Mucosa of descending colon (tissue), 3 donors: Measurements from ENCODE around the gene ATF6B. TPM values are rescaled to one million over a fixed set of nuclear protein-coding genes. Genes with fewer than 3 reads are reported as not detected.
A peak's percentile ranks its signal among the peaks of the same experiment; 100 is the strongest.

ENCODE experiments used
- ATAC-seq: fragments of 200-7000 bp; cut with Tn5 transposase; one replicate; pipeline ENCODE4 v1.9.1; 2020; ENCODE audit warnings: mild to moderate bottlenecking, moderate library complexity
- DNase-seq, 3 donors: peaks; one replicate each; pipeline ENCODE4 v3.0.0-alpha.2; 2020
- H3K36me3 ChIP-seq: fragments of 200-600 bp; one replicate; pipeline ENCODE4 v1.8.0; 2021; ENCODE audit warnings: low read depth, mild to moderate bottlenecking
- H3K4me1 ChIP-seq: fragments of 200-600 bp; one replicate; pipeline ENCODE4 v1.8.0; 2021; ENCODE audit warnings: low read depth, mild to moderate bottlenecking
- H3K4me3 ChIP-seq: fragments of 200-600 bp; one replicate; pipeline ENCODE4 v1.8.0; 2021; ENCODE audit warnings: mild to moderate bottlenecking
- H3K9me3 ChIP-seq: fragments of 200-600 bp; one replicate; pipeline ENCODE4 v1.8.0; 2021; ENCODE audit warnings: mild to moderate bottlenecking
- CTCF ChIP-seq: fragments of 200-600 bp; IDR thresholded peaks from one replicate; pipeline ENCODE4 v1.8.0; 2022; ENCODE audit warnings: antibody characterized with exemption, mild to moderate bottlenecking
- intact Hi-C, 2 donors: fragments of 100-400 bp; cut with DNase I in 1 of 2; cut with micrococcal nuclease in 1 of 2; formaldehyde crosslinking; loops; one replicate each; pipeline versions ENCODE4 v1.11.0 to v1.11.1; 2022; cut with DNase I, micrococcal nuclease
- total RNA-seq, 3 donors: library from RNA; stranded (reverse); fragmentation: NEBNext Ultra II Directional in 2 of 3; extraction: Animal tissue kit (Norgen Biotek cat#: 25700) in 2 of 3; gene quantifications; one replicate each; pipeline versions ENCODE4 v1.2.1 to v1.2.4, GENCODE V29; 2021 to 2023
- donor health status: DM: no; HTN: no; CAD: no; lungs with moderate emphysema.
- donor health status: DM: no; HTN: no; CAD: no.
- donor health status: DM: no; HTN: yes; CAD: no.

The ATF6B gene
- total RNA-seq, 3 donors from 2014 or later: 79.9 to 121 (median 97.4) TPM

GRCh38 chr6:32126880-32127279 is 1.2 kb downstream of the ATF6B start:
- no peak for TF ChIP-seq CTCF
- Histone ChIP-seq H3K36me3 (no peaks in the 10 kb centered on the region), H3K9me3 (no peaks in the 10 kb centered on the region), H3K4me3 (no peak overlapping the region), H3K4me1 (peaks cover 25% of the 10 kb centered on the region)
- ATAC-seq: no peak
- intact Hi-C loops: no loop called here
- DNase-seq: no peak

GRCh38 chr6:32123681-32124080 is 4.4 kb downstream of the ATF6B start:
- no peak for TF ChIP-seq CTCF
- H3K4me1 ChIP-seq: peaks cover 24% of the 10 kb centered on the region
- H3K36me3 ChIP-seq: no peaks in the 10 kb centered on the region

GRCh38 chr6:32120573-32121059 is 7.4 kb downstream of the ATF6B start:
- no peak for ATAC-seq
- H3K4me3 ChIP-seq: no peak overlapping the region
- no peak for TF ChIP-seq CTCF

More at GRCh38 chr6:32123681-32124080, 4.4 kb downstream of the ATF6B start:
- H3K9me3 ChIP-seq: no peaks in the 10 kb centered on the region
- H3K4me3 ChIP-seq: no peak overlapping the region
- intact Hi-C loops: no loop called here
- ATAC-seq (no peak), DNase-seq (no peak)

GRCh38 chr6:32118782-32119628 is 9.0 kb downstream of the ATF6B start:
- intact Hi-C loops: no loop called here
- DNase-seq (peak; percentile 86 to 92 (median 91)), ATAC-seq (peak; percentile 94)
- no peaks in the 10 kb centered on the region for H3K36me3 ChIP-seq
- H3K4me1 ChIP-seq: peaks cover 7% of the 10 kb centered on the region
- peak; percentile 81 for TF ChIP-seq CTCF
- peak overlapping the region; percentile 6 for H3K4me3 ChIP-seq
- no peaks in the 10 kb centered on the region for H3K9me3 ChIP-seq

More at GRCh38 chr6:32120573-32121059, 7.4 kb downstream of the ATF6B start:
- Histone ChIP-seq H3K36me3 (no peaks in the 10 kb centered on the region), H3K4me1 (peaks cover 7% of the 10 kb centered on the region), H3K9me3 (no peaks in the 10 kb centered on the region)
- intact Hi-C loops: no loop called here
- DNase-seq: no peak

GRCh38 chr6:32117461-32117860 is 10.6 kb downstream of the ATF6B start:
- intact Hi-C loops: no loop called here
- Histone ChIP-seq H3K4me3 (no peak overlapping the region), H3K36me3 (no peaks in the 10 kb centered on the region), H3K4me1 (peaks cover 7% of the 10 kb centered on the region), H3K9me3 (no peaks in the 10 kb centered on the region)
- ATAC-seq (no peak), DNase-seq (no peak)
- TF ChIP-seq CTCF: no peak
